ENCODE results near the gene NINL.

NINL gene

DNA sequence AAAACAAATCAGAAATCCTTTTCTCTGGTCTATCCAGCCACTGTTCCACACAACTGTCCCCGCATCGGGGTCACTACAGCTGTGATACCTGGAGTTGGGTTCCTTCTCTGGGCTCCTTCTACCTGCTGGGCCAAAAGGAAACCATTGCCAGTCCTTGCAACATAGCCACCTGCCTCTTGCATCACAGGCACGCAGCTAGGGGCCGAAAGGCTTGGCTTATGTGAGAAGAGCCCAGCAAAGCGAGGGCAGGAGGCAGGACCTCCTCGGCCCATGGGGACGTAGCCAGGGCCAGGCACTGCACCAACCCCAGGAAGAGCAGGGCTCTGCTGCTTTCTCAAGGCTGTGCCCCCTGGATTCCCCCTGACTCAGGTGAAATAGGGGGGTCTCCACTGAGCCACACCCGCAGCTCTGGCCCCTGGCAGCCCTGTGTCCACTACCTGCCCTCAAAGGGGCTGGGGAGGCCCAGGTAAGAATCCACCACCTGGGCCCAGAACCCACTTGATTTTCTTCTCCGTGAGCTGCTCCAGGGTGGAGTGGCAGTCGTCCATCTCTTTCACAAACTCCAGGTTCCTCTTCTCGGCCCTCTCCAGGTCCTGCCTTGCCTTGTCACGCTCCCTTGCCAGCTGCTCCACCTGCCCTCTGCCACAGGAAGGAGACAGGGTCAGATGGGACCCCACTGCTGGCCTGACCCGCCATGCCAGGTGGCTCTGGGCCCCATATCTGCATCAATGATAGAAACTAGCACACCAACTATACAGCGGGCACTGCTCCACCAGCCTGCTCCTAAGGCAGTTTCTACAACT, 89.0 kb downstream of the NINL start:
- H3K9me3 ChIP-seq (ENCODE audit: low read length) = no peaks in the 10 kb centered on the region
- no peak overlapping the region for H3K27ac ChIP-seq (ENCODE audit: low read depth, low read length)
- H3K9ac ChIP-seq (ENCODE audit: low read length) = no peak overlapping the region
- no peaks in the 10 kb centered on the region for H3K27me3 ChIP-seq (ENCODE audit: control insufficient read depth in 1 of 2, insufficient read depth in 2 of 2, low read length in 2 of 2)
- H3K4me3 ChIP-seq (ENCODE audit: low read depth in 1 of 2, low read length in 2 of 2) = no peak overlapping the region
- no peaks in the 10 kb centered on the region for H3K4me1 ChIP-seq (ENCODE audit: insufficient read depth, low read length)
- no peaks in the 10 kb centered on the region for H3K36me3 ChIP-seq (ENCODE audit: insufficient read depth, low read length)

GRCh38 chr20:25495189-25495824, 90.0 kb downstream of the NINL start:
- Histone ChIP-seq H3K4me1 (ENCODE audit: insufficient read depth, low read length) (no peaks in the 10 kb centered on the region), H3K36me3 (ENCODE audit: insufficient read depth, low read length) (no peaks in the 10 kb centered on the region), H3K4me3 (ENCODE audit: low read depth in 1 of 2, low read length in 2 of 2) (no peak overlapping the region), H3K27ac (ENCODE audit: low read depth, low read length) (no peak overlapping the region), H3K27me3 (ENCODE audit: control insufficient read depth in 1 of 2, insufficient read depth in 2 of 2, low read length in 2 of 2) (no peaks in the 10 kb centered on the region), H3K9me3 (ENCODE audit: low read length) (no peaks in the 10 kb centered on the region), H3K9ac (ENCODE audit: low read length) (no peak overlapping the region)

DNA sequence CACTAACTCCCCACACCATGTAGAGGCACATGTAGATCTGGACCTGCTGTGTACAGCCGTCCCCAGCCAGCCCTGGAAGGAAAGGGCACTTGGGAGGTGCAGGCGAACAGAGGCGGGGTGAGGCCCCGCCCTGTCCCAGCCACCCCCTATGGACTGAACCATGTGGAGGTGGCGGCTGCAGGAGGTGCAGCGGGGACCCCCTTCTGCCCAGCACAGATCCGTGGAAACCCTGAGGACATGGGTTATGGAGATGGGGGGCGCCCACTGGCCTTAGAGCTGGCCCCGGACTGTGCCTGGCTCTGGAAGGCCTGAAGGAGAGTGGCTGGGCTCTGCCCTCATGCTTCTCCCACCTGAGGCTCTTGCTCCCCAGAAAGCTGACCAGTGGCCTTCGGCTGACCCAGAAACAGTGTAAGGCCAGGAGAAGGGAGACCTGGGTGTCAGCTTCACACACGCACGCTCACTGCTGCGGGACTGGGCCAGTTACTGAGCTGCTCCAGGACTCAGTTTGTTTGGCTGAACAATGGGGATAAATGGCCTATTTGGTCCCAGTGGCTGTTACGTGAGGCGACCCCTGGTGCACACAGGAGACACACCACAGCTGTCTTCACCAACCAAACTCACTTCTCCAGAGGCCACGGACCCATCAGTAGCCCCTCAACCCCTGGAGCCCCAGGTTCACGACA, 90.7 kb downstream of the NINL start:
- Histone ChIP-seq H3K27me3 (ENCODE audit: control insufficient read depth in 1 of 2, insufficient read depth in 2 of 2, low read length in 2 of 2) (no peaks in the 10 kb centered on the region), H3K9ac (ENCODE audit: low read length) (no peak overlapping the region), H3K9me3 (ENCODE audit: low read length) (no peaks in the 10 kb centered on the region), H3K27ac (ENCODE audit: low read depth, low read length) (no peak overlapping the region), H3K4me1 (ENCODE audit: insufficient read depth, low read length) (no peaks in the 10 kb centered on the region), H3K4me3 (ENCODE audit: low read depth in 1 of 2, low read length in 2 of 2) (no peak overlapping the region), H3K36me3 (ENCODE audit: insufficient read depth, low read length) (no peaks in the 10 kb centered on the region)

GRCh38 chr20:25493748-25494505, 91.4 kb downstream of the NINL start:
- no peaks in the 10 kb centered on the region for H3K27me3 ChIP-seq (ENCODE audit: control insufficient read depth in 1 of 2, insufficient read depth in 2 of 2, low read length in 2 of 2)
- no peak overlapping the region for H3K9ac ChIP-seq (ENCODE audit: low read length)
- no peaks in the 10 kb centered on the region for H3K9me3 ChIP-seq (ENCODE audit: low read length)
- H3K27ac ChIP-seq (ENCODE audit: low read depth, low read length) = no peak overlapping the region
- peaks cover 6% of the 10 kb centered on the region for H3K36me3 ChIP-seq (ENCODE audit: insufficient read depth, low read length)
- no peaks in the 10 kb centered on the region for H3K4me1 ChIP-seq (ENCODE audit: insufficient read depth, low read length)
- no peak overlapping the region for H3K4me3 ChIP-seq (ENCODE audit: low read depth in 1 of 2, low read length in 2 of 2)

DNA sequence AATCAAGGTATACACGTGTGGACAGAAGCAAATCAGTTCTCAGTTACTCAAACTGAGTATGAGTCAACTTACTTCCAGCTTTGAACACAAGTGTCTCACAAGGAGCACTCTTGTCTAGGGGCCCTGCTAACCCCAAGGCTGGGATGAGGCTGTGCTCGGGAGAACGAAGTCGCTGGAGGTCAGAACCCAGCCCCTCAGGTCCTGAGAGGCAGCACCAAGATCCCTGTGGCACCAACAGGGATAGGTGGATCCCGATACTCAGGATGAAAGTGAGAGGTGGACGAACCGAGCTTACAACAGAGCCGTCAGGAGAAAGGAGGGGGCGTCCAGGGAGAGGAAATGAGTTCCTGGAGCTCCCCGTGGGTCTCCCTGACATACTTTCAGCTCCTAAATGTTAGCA, 92.2 kb downstream of the NINL start:
- Histone ChIP-seq H3K4me3 (ENCODE audit: low read depth in 1 of 2, low read length in 2 of 2) (no peak overlapping the region), H3K27me3 (ENCODE audit: control insufficient read depth in 1 of 2, insufficient read depth in 2 of 2, low read length in 2 of 2) (no peaks in the 10 kb centered on the region), H3K9me3 (ENCODE audit: low read length) (no peaks in the 10 kb centered on the region), H3K9ac (ENCODE audit: low read length) (no peak overlapping the region), H3K4me1 (ENCODE audit: insufficient read depth, low read length) (no peaks in the 10 kb centered on the region), H3K36me3 (ENCODE audit: insufficient read depth, low read length) (peaks cover 8% of the 10 kb centered on the region), H3K27ac (ENCODE audit: low read depth, low read length) (no peak overlapping the region)

DNA sequence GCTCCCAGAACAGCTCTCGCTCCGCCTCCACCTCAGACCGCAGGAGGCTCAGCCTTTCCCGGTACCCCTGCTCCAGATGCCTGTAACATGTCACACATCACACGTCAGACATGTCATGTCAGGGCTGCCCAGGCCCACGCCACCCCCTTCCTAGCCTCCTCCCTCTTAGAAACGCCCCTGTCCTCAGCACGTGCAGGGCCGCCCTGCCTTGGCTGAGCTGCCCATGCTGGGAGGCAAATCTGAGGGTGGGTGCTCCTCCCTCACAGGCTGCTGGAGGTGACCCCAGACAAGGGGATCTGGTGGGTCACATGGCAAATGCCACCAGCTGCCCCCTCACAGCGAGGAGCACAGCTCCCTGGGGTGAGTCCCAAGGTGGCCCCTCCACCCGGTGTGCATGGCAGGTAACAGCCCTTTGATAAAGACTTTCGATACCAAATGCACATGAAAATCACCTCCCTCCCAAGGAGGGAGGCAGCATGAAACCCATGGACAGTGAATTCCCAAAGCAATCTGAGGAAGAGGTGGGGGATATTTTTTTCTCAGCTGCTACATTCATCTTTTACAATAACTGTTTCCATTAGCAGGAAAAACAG, 93.8 kb downstream of the NINL start:
- Histone ChIP-seq H3K4me3 (ENCODE audit: low read depth in 1 of 2, low read length in 2 of 2) (no peak overlapping the region), H3K36me3 (ENCODE audit: insufficient read depth, low read length) (peaks cover 13% of the 10 kb centered on the region), H3K27ac (ENCODE audit: low read depth, low read length) (no peak overlapping the region), H3K9ac (ENCODE audit: low read length) (no peak overlapping the region), H3K4me1 (ENCODE audit: insufficient read depth, low read length) (no peaks in the 10 kb centered on the region), H3K27me3 (ENCODE audit: control insufficient read depth in 1 of 2, insufficient read depth in 2 of 2, low read length in 2 of 2) (no peaks in the 10 kb centered on the region), H3K9me3 (ENCODE audit: low read length) (no peaks in the 10 kb centered on the region)

GRCh38 chr20:25490656-25491445, 94.5 kb downstream of the NINL start:
- no peak overlapping the region for H3K4me3 ChIP-seq (ENCODE audit: low read depth in 1 of 2, low read length in 2 of 2)
- H3K27ac ChIP-seq (ENCODE audit: low read depth, low read length) = no peak overlapping the region
- H3K9me3 ChIP-seq (ENCODE audit: low read length) = no peaks in the 10 kb centered on the region
- H3K4me1 ChIP-seq (ENCODE audit: insufficient read depth, low read length) = no peaks in the 10 kb centered on the region
- H3K9ac ChIP-seq (ENCODE audit: low read length) = no peak overlapping the region
- no peaks in the 10 kb centered on the region for H3K27me3 ChIP-seq (ENCODE audit: control insufficient read depth in 1 of 2, insufficient read depth in 2 of 2, low read length in 2 of 2)
- peaks cover 13% of the 10 kb centered on the region for H3K36me3 ChIP-seq (ENCODE audit: insufficient read depth, low read length)

DNA sequence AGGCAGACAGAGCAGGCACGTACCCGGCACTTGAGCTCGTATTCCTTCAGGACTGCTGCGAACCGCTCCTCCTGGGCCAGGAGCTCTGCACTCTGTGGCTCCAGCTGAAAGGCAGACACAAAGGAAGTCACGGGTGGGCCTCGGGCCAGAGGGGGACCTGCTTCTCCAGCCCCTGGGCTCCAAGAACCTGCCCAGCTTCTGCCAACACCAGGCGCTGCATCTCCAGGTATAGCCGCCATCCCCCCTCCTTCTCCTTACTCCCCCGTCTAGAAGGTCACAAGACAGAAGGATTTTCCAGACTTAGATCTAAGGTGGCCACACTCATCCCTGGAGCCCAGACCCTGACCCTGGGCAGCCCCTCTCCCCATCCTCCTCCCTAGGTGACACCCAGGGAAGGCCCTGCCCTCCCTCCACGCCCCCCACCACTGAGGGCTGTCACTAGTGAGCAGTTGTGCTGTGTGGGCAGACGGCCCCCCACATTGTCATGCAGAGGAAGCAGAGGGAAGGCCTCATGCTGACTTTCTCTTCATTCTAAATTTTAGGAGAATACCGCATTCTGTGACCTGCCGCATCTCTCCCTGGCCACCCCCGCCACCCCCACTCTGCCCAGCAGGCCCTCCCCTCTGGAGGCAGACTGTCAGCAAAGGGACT, 96.0 kb downstream of the NINL start:
- no peaks in the 10 kb centered on the region for H3K9me3 ChIP-seq (ENCODE audit: low read length)
- no peak overlapping the region for H3K27ac ChIP-seq (ENCODE audit: low read depth, low read length)
- no peaks in the 10 kb centered on the region for H3K27me3 ChIP-seq (ENCODE audit: control insufficient read depth in 1 of 2, insufficient read depth in 2 of 2, low read length in 2 of 2)
- peaks cover 13% of the 10 kb centered on the region for H3K36me3 ChIP-seq (ENCODE audit: insufficient read depth, low read length)
- no peak overlapping the region for H3K4me3 ChIP-seq (ENCODE audit: low read depth in 1 of 2, low read length in 2 of 2)
- no peak overlapping the region for H3K9ac ChIP-seq (ENCODE audit: low read length)
- H3K4me1 ChIP-seq (ENCODE audit: insufficient read depth, low read length) = no peaks in the 10 kb centered on the region

GRCh38 chr20:25487975-25488374, 97.4 kb downstream of the NINL start:
- H3K9ac ChIP-seq (ENCODE audit: low read length) = no peak overlapping the region
- H3K9me3 ChIP-seq (ENCODE audit: low read length) = no peaks in the 10 kb centered on the region
- peaks cover 13% of the 10 kb centered on the region for H3K36me3 ChIP-seq (ENCODE audit: insufficient read depth, low read length)
- H3K4me3 ChIP-seq (ENCODE audit: low read depth in 1 of 2, low read length in 2 of 2) = no peak overlapping the region
- no peak overlapping the region for H3K27ac ChIP-seq (ENCODE audit: low read depth, low read length)
- no peaks in the 10 kb centered on the region for H3K27me3 ChIP-seq (ENCODE audit: control insufficient read depth in 1 of 2, insufficient read depth in 2 of 2, low read length in 2 of 2)
- no peaks in the 10 kb centered on the region for H3K4me1 ChIP-seq (ENCODE audit: insufficient read depth, low read length)

DNA sequence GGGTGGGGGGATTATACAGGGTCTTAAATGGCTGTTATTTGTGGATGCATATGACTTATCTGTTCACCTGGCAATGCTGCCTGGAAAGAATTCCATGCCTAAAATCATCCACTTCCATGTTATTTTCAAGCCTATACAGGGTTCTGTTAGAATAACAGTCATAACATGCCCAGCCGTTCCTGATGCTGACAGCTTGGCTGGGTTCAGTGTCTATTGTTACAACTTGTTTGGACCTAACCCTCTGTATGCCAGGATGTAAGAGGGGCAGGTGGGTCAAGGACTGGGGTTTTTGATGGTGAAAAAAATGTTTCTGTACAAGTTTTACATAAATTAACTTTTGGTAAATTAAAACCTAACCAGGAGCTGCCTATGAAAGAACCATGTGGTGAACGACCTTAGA, 98.0 kb downstream of the NINL start:
- Histone ChIP-seq H3K27ac (ENCODE audit: low read depth, low read length) (no peak overlapping the region), H3K4me1 (ENCODE audit: insufficient read depth, low read length) (no peaks in the 10 kb centered on the region), H3K9ac (ENCODE audit: low read length) (no peak overlapping the region), H3K36me3 (ENCODE audit: insufficient read depth, low read length) (peaks cover 13% of the 10 kb centered on the region), H3K4me3 (ENCODE audit: low read depth in 1 of 2, low read length in 2 of 2) (no peak overlapping the region), H3K27me3 (ENCODE audit: control insufficient read depth in 1 of 2, insufficient read depth in 2 of 2, low read length in 2 of 2) (no peaks in the 10 kb centered on the region), H3K9me3 (ENCODE audit: low read length) (no peaks in the 10 kb centered on the region)

Measured in muscle layer of colon (tissue), 2 donors.